Dendritic cell treated with granulocyte-macrophage colony-stimulating factor and Interleukin-4, amounts not matched to agents 40 ng/mL and 50 ng/mL, for 4 days (primary cell): ENCODE results near the gene CYREN.

Experiments
- H3K27ac Mint-ChIP-seq: one replicate; pipeline ENCODE4 v1.8.0; 2022; ENCODE audit warnings: mild to moderate bottlenecking, mixed read lengths
- H3K27me3 Mint-ChIP-seq: one replicate; pipeline ENCODE4 v1.8.0; 2022; ENCODE audit warnings: mild to moderate bottlenecking, mixed read lengths
- H3K36me3 Mint-ChIP-seq: one replicate; pipeline ENCODE4 v1.8.0; 2022; ENCODE audit warnings: low read depth, mixed read lengths
- H3K4me1 Mint-ChIP-seq: one replicate; pipeline ENCODE4 v1.8.0; 2022; ENCODE audit warnings: low read depth, mixed read lengths
- H3K4me3 Mint-ChIP-seq: one replicate; pipeline ENCODE4 v1.8.0; 2022; ENCODE audit warnings: mild to moderate bottlenecking, moderate library complexity, mixed read lengths
- H3K9me3 Mint-ChIP-seq: one replicate; pipeline ENCODE4 v1.8.0; 2022; ENCODE audit warnings: mixed read lengths
- intact Hi-C: fragments of 100-400 bp; cut with micrococcal nuclease; formaldehyde crosslinking; loops from one replicate; pipeline ENCODE4 v1.15.0; 2022

Gene CYREN

DNA sequence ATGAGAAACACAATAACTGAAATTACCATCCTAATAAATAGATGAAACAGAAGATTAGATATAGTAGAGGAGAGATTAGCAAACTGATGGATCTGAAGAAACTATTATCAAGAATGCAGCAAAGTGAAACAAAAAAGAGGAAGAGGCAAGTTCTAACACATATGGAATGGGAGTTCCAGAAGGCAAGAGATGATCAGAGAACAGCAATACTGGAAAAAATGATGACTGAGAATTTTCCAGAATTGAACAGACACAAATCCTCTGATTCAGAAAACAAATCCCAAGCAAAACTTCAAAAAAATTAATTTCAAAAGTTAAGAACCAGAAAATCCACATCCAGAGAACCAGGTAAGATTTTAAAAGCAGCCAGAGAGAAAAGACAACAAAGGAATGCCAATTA lies 20.2 kb upstream of the CYREN start:
- Mint-ChIP-seq H3K27me3 (no peaks in the 10 kb centered on the region), H3K9me3 (no peaks in the 10 kb centered on the region), H3K36me3 (peaks cover 100% of the 10 kb centered on the region), H3K4me3 (peak overlapping the region; percentile 7), H3K27ac (peak overlapping the region; percentile 73), H3K4me1 (peaks cover 15% of the 10 kb centered on the region)
- intact Hi-C loops, result no loop called here

DNA sequence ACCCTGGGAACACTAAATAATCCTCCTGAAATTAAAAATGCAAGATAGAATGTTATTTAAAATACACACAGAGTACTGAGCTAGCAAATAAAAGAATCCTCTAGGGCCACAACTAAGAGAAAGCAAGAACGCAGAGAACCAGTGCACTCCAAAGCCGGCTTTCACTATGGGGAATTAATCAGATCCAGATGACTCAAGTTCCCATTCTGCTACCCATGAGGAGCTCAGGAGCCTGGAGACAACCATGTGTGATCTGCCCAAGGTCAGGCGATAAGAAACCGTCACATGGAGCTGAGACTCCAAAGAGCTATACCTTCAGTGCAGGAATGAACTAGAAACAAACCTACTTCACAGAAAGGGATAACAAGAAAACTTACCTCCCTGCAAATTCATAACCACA lies 19.5 kb upstream of the CYREN start:
- intact Hi-C loops, result no loop called here
- H3K36me3 Mint-ChIP-seq, result peaks cover 100% of the 10 kb centered on the region
- peak overlapping the region; percentile 73 for H3K27ac Mint-ChIP-seq
- H3K9me3 Mint-ChIP-seq, result no peaks in the 10 kb centered on the region
- no peak overlapping the region for H3K4me3 Mint-ChIP-seq
- no peaks in the 10 kb centered on the region for H3K27me3 Mint-ChIP-seq
- peaks cover 15% of the 10 kb centered on the region for H3K4me1 Mint-ChIP-seq

DNA sequence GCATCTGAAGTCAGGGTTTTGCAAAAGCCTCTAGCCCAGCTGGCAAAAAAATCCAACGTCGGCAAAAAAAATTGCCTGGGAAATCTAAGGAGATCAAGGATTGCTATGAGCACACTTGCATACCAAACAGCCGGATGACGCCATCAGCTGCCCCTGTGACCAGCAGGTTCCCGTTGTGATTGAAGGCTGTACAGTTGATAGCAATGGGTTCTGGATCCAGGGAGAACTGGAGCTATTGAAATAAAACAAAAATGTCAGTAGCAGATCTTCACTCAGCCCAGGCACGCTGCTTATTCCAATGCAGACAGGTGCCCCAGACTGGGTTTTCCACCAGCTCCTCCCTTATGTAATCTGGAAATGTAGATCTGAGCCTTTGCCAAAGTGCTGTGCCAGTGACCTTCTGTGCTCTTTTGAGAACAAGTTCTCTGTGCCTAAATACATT lies 18.7 kb upstream of the CYREN start:
- intact Hi-C loops, result no loop called here
- peaks cover 4% of the 10 kb centered on the region for H3K9me3 Mint-ChIP-seq
- H3K36me3 Mint-ChIP-seq, result peaks cover 100% of the 10 kb centered on the region
- no peak overlapping the region for H3K27ac Mint-ChIP-seq
- H3K4me1 Mint-ChIP-seq, result peaks cover 15% of the 10 kb centered on the region
- H3K4me3 Mint-ChIP-seq, result no peak overlapping the region
- H3K27me3 Mint-ChIP-seq, result no peaks in the 10 kb centered on the region

DNA sequence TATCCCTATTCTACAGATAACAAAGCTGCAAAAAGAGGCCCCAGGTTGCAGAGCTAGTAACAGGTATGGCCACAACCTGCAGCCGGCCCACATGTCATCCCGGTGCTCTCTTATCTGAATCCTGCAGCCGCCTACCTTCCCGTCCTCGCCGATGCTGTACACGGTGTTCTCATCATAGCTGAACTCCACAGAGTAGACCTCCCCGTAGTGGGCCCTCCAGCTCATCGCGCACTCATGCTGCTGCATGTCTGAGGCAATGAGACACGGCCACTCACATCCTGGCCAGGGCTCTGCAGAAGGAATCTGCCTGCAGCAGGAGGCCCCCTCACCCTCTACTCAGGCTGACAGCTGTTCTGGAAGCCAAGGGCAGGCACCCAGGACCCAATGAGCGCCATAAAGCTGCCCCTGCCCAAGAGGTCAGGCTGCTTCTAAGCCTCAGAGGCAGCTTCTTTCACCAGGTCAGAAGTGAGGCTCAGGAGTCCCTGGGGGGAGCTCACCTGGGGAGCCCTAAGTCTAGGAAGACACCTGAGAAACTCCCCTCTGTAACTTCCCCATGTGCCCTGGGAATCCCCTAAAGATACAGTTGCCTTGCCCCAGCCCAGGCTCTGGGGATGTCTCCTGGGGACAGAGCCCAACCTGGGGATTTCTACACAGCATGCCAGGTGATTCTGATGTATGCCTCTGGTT lies 17.9 kb upstream of the CYREN start:
- intact Hi-C loops, result no loop called here
- no peak overlapping the region for H3K27ac Mint-ChIP-seq
- H3K27me3 Mint-ChIP-seq, result no peaks in the 10 kb centered on the region
- H3K4me1 Mint-ChIP-seq, result peaks cover 15% of the 10 kb centered on the region
- H3K9me3 Mint-ChIP-seq, result peaks cover 12% of the 10 kb centered on the region
- no peak overlapping the region for H3K4me3 Mint-ChIP-seq
- H3K36me3 Mint-ChIP-seq, result peaks cover 100% of the 10 kb centered on the region

DNA sequence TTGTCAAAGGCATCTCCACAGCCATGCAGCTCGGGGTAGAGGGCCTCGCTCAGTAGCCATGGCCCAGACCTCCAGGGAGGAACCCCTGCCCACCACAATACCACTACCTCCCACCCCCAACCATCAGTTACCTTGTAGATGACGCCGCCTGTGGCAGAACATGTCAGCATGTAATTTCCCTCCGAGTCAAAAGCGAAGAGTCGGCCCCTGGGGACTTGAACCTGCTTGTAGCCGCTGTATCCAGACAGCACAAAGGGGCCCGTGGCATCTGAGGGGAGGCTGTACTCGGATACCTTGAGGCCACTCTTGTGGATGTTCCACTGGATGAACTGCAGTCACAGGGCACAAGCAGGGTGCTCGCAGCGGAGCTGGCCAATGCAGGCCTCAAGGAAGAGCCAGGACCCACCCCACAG lies 16.3 kb upstream of the CYREN start:
- Mint-ChIP-seq H3K9me3 (peaks cover 28% of the 10 kb centered on the region), H3K4me3 (no peak overlapping the region), H3K27ac (no peak overlapping the region), H3K36me3 (peaks cover 100% of the 10 kb centered on the region), H3K4me1 (peaks cover 15% of the 10 kb centered on the region), H3K27me3 (no peaks in the 10 kb centered on the region)
- intact Hi-C loops, result no loop called here

DNA sequence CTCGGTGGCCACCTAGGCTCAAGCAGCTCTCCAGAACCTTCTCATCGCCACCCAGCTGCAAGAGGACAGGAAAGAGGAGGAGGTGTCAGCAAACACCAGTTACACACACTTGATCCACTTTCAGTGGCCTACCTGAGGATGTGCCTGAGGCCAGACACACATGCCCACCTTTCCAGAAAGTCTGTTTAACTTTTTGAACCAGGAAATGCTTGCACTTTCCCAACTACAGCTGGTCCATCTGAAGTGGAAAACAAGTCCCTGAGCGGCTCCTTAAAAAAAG lies 15.7 kb upstream of the CYREN start:
- Mint-ChIP-seq H3K27ac (no peak overlapping the region), H3K27me3 (no peaks in the 10 kb centered on the region), H3K9me3 (peaks cover 34% of the 10 kb centered on the region), H3K4me3 (no peak overlapping the region), H3K4me1 (peaks cover 15% of the 10 kb centered on the region), H3K36me3 (peaks cover 100% of the 10 kb centered on the region)
- intact Hi-C loops, result no loop called here

DNA sequence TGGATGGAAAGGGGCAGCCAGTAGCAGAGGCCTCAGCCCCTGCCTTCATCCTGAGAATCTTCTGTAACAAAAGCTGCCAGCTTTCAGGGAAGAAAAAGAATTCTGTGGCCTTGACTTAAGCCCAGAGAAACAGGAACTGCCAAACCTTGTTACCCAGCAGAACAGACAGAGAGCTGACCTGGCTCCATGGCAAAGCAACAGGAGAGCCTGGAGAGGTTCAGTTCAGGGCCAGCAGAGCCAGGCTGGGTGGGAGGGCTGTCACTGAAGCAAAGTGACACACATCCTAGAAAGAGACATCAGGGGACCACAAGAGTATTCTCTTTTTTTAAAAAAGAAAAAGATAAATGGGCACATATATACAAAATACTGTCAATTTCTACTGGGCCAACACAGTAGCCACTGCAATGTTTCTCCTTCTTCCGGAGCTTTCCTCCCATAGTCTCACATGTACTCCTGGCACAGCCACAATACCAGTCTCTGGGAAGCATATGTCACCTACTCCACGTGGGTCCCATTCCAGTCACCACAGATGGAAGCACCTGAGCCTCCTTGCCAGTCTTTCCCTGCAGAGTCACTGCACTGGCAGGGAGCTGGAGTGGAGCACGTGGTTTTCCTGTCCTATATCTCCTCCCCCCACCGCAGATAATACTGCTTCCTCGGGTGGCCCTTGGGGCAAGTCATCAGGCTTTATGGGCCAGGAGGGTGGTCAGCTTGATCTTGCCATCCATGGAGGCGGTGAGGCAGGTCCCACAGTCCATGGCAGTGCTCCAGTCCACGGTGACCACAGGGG lies 15.2 kb upstream of the CYREN start:
- Mint-ChIP-seq H3K4me1 (peaks cover 10% of the 10 kb centered on the region), H3K27ac (no peak overlapping the region), H3K36me3 (peaks cover 98% of the 10 kb centered on the region), H3K4me3 (no peak overlapping the region), H3K27me3 (no peaks in the 10 kb centered on the region), H3K9me3 (peaks cover 40% of the 10 kb centered on the region)
- intact Hi-C loops, result no loop called here

DNA sequence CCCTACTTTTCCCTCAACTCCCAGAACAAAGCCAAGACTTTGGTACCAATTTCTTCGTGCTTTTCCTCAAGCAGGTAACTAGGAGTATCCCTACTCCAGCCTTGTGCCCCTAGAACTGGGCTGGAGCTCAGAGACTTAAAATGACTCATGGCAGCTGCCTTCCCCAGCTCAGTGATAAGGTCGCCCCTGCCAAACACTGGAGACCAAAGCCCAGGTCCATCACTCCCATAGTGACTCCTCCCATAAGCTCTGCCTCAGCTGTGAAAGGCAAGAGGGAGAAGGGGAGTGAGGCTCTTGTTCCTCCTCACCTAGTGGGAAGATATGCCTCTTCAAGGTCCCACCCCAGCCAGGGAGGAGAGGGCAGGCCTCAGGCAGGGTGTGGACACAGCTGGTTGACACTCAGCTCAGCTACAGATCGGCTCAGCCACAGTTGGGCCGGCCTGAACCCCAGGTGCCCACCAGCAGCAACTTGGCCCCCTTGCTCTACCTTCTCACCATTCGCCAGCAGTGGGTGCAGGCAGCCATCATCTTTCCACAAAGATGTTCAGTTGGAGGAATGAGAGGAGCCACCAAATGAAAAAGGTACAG lies 13.8 kb upstream of the CYREN start:
- intact Hi-C loops, result no loop called here
- H3K27ac Mint-ChIP-seq, result no peak overlapping the region
- peaks cover 53% of the 10 kb centered on the region for H3K9me3 Mint-ChIP-seq
- H3K4me3 Mint-ChIP-seq, result no peak overlapping the region
- no peaks in the 10 kb centered on the region for H3K4me1 Mint-ChIP-seq
- H3K27me3 Mint-ChIP-seq, result no peaks in the 10 kb centered on the region
- peaks cover 85% of the 10 kb centered on the region for H3K36me3 Mint-ChIP-seq

DNA sequence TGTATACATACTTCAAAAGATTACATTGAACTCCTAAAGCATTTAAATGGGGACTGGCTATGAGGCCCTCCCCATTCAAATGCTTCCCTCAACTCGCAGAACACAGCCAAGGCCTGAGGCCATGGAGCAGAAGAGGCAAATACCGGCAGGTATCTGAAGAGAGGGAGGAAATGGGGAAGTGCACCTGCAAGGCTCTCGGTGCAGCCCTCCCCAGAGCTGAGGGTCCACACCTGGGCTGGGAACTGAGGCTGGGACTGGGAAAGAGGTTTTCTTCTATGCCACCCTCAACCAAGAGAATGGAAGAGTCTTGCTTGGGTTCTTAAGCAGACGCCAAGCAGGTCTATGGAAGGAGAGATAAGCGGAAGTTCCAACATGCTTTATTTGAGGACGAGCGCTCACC lies 13.0 kb upstream of the CYREN start:
- Mint-ChIP-seq H3K36me3 (peaks cover 76% of the 10 kb centered on the region), H3K4me3 (no peak overlapping the region), H3K27ac (no peak overlapping the region), H3K9me3 (peaks cover 53% of the 10 kb centered on the region), H3K4me1 (no peaks in the 10 kb centered on the region), H3K27me3 (no peaks in the 10 kb centered on the region)
- intact Hi-C loops, result no loop called here

DNA sequence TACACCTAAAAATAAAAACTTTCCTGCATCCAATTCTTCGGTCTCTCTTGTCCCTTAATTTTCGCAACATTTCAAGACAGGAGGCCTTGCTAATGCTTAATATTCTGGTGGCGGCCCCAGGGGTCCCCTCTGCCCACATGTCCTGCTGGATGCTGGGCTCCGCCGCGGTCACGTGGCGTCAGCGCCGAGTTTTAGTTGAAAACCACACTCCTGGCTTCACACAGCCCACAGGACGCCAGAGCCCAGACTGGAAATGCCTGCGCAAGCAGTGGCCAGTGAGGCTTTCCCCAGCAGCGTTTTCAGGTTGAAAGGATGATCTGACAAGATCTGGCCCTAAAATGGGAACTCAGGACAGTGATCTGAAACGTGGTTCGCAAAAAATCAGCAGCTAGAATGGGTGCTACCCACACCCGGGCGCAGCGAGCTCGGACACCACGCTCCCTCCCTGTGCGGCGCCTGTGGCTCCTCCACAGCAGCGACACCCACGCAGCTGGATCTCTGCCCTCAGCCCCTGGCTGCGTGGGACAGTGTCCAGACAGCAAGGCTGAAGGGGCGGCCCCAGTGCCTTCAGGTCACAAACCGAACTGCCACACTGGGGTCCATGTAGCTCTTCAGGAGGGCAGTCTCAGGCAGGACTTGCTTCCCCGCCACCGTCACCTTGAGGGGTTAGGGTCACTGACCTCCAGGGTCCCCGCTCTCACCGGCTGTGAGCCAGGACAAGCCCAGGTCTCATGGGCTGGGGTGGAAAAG lies 11.6 kb upstream of the CYREN start:
- no peaks in the 10 kb centered on the region for H3K27me3 Mint-ChIP-seq
- intact Hi-C loops, result no loop called here
- no peak overlapping the region for H3K4me3 Mint-ChIP-seq
- H3K27ac Mint-ChIP-seq, result no peak overlapping the region
- peaks cover 53% of the 10 kb centered on the region for H3K9me3 Mint-ChIP-seq
- H3K4me1 Mint-ChIP-seq, result no peaks in the 10 kb centered on the region
- peaks cover 62% of the 10 kb centered on the region for H3K36me3 Mint-ChIP-seq

DNA sequence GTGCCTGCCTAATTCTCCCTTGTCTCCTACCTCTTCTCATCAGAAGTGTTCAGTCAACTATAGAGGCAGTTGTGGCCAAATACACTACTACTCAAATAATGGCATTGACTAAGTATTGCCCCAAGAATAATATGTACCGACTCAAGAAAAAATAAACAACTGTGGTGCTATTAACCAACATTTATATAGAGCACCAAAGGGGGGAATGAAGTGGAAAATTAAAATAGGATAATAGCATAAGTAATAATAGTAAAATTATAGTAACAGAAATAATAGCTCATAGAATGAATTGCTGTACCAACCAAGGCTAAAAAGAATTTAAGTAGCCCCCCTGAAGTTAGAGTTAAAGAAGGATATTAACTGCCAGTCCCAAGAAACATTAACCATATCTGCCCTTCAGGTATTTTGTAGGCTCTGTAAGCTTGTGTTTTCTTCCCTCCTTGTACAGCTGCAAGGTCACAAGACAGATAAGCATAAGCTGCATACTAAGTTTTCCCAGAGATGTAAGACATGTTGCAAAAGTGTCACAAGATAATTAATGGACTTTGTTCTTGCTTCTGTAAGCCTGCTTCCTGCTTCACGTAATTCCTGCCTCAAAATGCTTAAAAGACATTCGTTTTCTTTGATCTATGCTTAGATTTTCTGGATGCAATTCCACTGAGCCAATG lies 10.9 kb upstream of the CYREN start:
- H3K4me3 Mint-ChIP-seq, result no peak overlapping the region
- H3K27me3 Mint-ChIP-seq, result no peaks in the 10 kb centered on the region
- no peak overlapping the region for H3K27ac Mint-ChIP-seq
- intact Hi-C loops, result no loop called here
- peaks cover 53% of the 10 kb centered on the region for H3K9me3 Mint-ChIP-seq
- no peaks in the 10 kb centered on the region for H3K4me1 Mint-ChIP-seq
- peaks cover 55% of the 10 kb centered on the region for H3K36me3 Mint-ChIP-seq

DNA sequence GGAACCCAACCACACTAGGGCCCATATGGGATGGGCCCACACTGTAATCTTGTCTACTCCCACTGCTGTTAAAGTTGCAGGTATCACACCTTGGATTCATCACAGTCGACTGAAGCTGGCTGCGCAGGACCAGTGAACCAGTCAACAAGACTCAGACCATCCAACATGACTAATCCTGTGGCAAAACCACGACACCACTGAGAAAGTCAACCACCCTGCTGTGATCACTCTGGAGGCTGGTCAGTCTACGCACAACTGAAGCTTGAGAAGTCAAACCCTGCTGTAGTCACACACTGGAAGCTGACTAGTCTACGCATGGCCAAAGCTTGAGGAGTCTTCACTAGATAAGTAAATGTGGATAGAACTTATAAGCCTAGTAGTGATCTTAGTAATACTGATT lies 9.6 kb upstream of the CYREN start:
- intact Hi-C loops, result no loop called here
- Mint-ChIP-seq H3K27me3 (no peaks in the 10 kb centered on the region), H3K9me3 (peaks cover 53% of the 10 kb centered on the region), H3K36me3 (peaks cover 42% of the 10 kb centered on the region), H3K4me3 (no peak overlapping the region), H3K4me1 (no peaks in the 10 kb centered on the region), H3K27ac (no peak overlapping the region)

DNA sequence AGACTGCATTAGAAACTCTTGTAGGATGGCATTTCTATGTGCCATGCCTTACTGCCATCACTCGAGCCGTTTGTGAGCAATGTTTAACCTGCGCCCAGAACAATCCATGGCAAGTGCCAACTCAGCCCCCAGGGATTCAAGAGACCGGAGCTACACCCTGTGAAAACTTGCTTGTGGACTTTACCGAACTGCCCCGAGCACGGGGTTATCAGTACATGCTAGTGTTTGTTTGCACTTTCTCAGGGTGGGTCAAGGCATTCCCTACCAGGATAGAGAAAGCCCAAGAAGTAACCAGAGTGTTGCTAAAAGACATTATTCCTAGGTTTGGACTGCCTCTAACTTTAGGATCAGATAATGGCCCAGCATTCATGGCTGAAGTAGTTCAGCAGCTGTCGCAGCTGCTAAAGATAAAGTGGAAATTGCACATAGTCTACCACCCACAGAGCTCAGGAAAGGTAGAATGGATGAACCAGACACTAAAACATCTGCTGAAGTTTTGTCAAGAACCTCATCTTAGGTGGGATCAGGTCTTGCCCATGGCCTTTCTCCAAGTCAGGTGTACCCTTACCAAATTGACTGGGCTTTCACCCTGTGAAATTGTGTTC lies 8.9 kb upstream of the CYREN start:
- Mint-ChIP-seq H3K4me3 (no peak overlapping the region), H3K27me3 (no peaks in the 10 kb centered on the region), H3K27ac (no peak overlapping the region), H3K4me1 (no peaks in the 10 kb centered on the region), H3K36me3 (peaks cover 35% of the 10 kb centered on the region), H3K9me3 (peaks cover 51% of the 10 kb centered on the region)
- intact Hi-C loops, result no loop called here
